Measurements from ENCODE around the gene KCNJ4.

GRCh38 chr22:38423512-38424503 lies 31.2 kb downstream of the KCNJ4 start:
- TF ChIP-seq POLR2A (IDR thresholded peaks at IDR 0.05): no peak
- TF ChIP-seq, protein P1, sequence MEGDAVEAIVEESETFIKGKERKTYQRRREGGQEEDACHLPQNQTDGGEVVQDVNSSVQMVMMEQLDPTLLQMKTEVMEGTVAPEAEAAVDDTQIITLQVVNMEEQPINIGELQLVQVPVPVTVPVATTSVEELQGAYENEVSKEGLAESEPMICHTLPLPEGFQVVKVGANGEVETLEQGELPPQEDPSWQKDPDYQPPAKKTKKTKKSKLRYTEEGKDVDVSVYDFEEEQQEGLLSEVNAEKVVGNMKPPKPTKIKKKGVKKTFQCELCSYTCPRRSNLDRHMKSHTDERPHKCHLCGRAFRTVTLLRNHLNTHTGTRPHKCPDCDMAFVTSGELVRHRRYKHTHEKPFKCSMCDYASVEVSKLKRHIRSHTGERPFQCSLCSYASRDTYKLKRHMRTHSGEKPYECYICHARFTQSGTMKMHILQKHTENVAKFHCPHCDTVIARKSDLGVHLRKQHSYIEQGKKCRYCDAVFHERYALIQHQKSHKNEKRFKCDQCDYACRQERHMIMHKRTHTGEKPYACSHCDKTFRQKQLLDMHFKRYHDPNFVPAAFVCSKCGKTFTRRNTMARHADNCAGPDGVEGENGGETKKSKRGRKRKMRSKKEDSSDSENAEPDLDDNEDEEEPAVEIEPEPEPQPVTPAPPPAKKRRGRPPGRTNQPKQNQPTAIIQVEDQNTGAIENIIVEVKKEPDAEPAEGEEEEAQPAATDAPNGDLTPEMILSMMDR (IDR thresholded peaks at IDR 0.05): no peak

Data from tibial nerve (tissue), 3 donors.